Vagina (tissue), 2 donors: ENCODE results near the gene PPP2R5C. TPM values are rescaled to one million over a fixed set of nuclear protein-coding genes. Genes with fewer than 3 reads are reported as not detected.

Source experiments
- DNase-seq, 2 donors: peaks; one replicate each; pipeline ENCODE4 v3.0.0-alpha.2; 2017; ENCODE audit errors: extremely low spot score in 2 of 2
- H3K27ac ChIP-seq: fragments of 200-600 bp; sonication (generic); one replicate; pipeline ENCODE4 v1.5.1; 2019
- H3K27me3 ChIP-seq: fragments of 200-600 bp; sonication (generic); one replicate; pipeline ENCODE4 v1.5.1; 2019
- H3K36me3 ChIP-seq, 2 donors: fragments of 200-600 bp; sonication (generic); one replicate each; pipeline ENCODE4 v1.5.1; 2017 to 2019
- H3K4me1 ChIP-seq: fragments of 200-600 bp; sonication (generic); one replicate; pipeline ENCODE4 v1.5.1; 2019
- H3K4me3 ChIP-seq, 2 donors: fragments of 200-600 bp; sonication (generic); 1 replicate in 1 of 2; 2 replicates in 1 of 2; pipeline ENCODE4 v1.5.1; 2016 to 2019
- H3K9me3 ChIP-seq: fragments of 200-600 bp; sonication (generic); one replicate; pipeline ENCODE4 v1.5.1; 2019
- CTCF ChIP-seq, 3 experiments: fragments of 450-650 bp in 2 of 3; fragments of 200-600 bp in 1 of 3; sonication (generic) in 1 of 3; IDR thresholded peaks; one replicate each; pipeline ENCODE4 v1.5.1; 2017 to 2019; ENCODE audit warnings: antibody characterized with exemption in 3 of 3, mild to moderate bottlenecking in 2 of 3, moderate library complexity in 2 of 3
- POLR2A ChIP-seq, 2 donors: fragments of 450-650 bp; IDR thresholded peaks; one replicate each; pipeline ENCODE4 v1.6.1; 2017; ENCODE audit warnings: antibody characterized with exemption in 2 of 2, mild to moderate bottlenecking in 2 of 2, moderate library complexity in 2 of 2
- POLR2AphosphoS5 ChIP-seq, 2 donors: sonication (generic); formaldehyde crosslinking; IDR thresholded peaks; one replicate each; pipeline ENCODE4 v1.9.0; 2017; ENCODE audit warnings: antibody characterized with exemption in 2 of 2, mild to moderate bottlenecking in 2 of 2, low read depth in 1 of 2; ENCODE audit not compliant: insufficient read depth in 1 of 2
- intact Hi-C: fragments of 100-400 bp; cut with DNase I; formaldehyde crosslinking; loops from one replicate; pipeline ENCODE4 v1.15.1; 2023
- total RNA-seq: library from RNA; depleted of rRNA; stranded (reverse); fragments of >200 nt; gene quantifications from one replicate; pipeline ENCODE4 v1.2.3, GENCODE V29; 2016

The PPP2R5C gene
- total RNA-seq, 1 donor from 2014 or later: 88.1 TPM

DNA sequence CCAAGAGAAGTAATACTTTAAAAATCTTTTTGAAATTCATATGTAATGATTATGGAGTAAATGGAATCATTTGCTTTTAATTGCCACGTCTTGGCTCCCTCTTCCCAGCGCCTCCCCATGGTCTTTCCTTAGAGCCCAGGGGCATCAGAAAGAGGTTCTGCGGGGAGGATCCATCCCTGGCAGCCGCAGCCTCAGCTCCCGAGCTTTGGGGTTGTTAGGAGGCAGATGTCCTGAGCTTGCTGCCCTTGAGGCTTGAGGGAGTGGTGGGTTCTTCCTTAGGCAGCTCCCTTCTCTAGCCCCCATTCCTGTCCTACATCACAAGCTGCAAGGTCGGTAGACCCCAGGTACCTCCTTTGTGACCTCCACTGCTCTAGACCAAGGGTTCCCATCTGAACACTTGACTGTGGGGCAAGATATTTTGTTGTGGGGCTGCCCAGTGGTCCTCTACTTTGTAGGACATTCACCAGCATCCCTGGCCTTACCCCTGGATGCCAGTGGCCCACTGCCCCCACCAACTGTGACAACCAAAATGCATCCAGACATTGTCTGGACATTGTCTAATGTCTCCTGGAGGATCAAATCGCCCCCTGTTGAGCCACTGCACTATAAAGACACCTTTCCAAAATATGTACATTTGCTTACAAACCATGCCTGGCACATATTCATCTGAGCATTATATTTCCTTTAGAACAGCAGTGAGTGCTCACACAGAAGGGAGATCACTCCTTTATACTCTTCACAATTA is 6.3 kb downstream of the PPP2R5C start:
- peaks cover 6% of the 10 kb centered on the region for H3K4me1 ChIP-seq
- TF ChIP-seq POLR2AphosphoS5 (IDR thresholded peaks at IDR 0.05; ENCODE audit: insufficient read depth in 1 of 2, low read depth in 1 of 2): no peak
- no peak for TF ChIP-seq CTCF (IDR thresholded peaks at IDR 0.05)
- no peak for TF ChIP-seq POLR2A (IDR thresholded peaks at IDR 0.05)
- no peak for DNase-seq
- H3K4me3 ChIP-seq: no peak overlapping the region
- H3K36me3 ChIP-seq: peaks cover 0 to 7% of the 10 kb centered on the region in 2 donors
- intact Hi-C loops: no loop called here
- H3K27ac ChIP-seq: no peak overlapping the region
- no peaks in the 10 kb centered on the region for H3K27me3 ChIP-seq
- no peaks in the 10 kb centered on the region for H3K9me3 ChIP-seq

DNA sequence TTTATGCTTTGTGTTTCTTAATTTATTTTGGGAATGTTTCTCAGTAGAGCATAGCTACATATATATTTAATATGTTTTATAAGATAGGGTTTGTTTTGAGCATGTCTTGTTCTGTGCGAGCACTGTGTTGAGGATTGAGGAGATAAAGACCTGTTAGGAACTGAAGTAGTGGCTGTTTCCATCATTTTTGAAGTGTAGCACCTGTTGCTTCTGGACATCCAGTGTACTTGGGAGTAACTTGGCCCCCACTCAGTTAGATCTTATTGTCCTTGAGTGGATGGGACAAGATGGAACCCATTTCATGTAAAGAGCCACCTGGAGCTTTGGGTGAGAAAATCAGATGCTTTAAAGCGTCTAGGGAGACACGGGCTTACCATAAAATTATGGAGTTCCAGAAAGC is 8.7 kb downstream of the PPP2R5C start:
- no peak overlapping the region for H3K27ac ChIP-seq
- no peaks in the 10 kb centered on the region for H3K9me3 ChIP-seq
- DNase-seq: no peak
- H3K27me3 ChIP-seq: no peaks in the 10 kb centered on the region
- H3K4me1 ChIP-seq: no peaks in the 10 kb centered on the region
- H3K4me3 ChIP-seq: no peak overlapping the region
- intact Hi-C loops: no loop called here
- no peak for TF ChIP-seq POLR2AphosphoS5 (IDR thresholded peaks at IDR 0.05; ENCODE audit: insufficient read depth in 1 of 2, low read depth in 1 of 2)
- no peak for TF ChIP-seq POLR2A (IDR thresholded peaks at IDR 0.05)
- no peak for TF ChIP-seq CTCF (IDR thresholded peaks at IDR 0.05)
- peaks cover 0 to 7% of the 10 kb centered on the region in 2 donors for H3K36me3 ChIP-seq

DNA sequence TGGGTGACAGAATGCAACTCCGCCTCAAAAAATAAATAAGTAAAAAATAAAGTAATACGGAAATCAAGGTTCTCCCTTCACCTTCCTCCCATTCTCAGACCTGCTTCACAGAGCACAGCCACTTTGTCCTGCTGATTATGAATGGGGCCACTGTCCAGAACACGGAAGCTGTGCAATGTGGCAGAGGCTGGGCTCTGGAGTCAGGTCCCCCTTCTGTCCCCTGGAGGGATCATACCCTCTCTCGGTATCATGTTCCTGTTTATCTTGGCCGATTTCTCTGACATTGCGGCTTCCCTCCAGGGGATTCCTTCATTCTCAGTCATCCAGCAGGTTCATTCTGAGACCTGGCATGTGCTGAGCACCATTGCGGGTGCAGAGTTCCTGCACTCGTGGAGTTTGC is 11.3 kb downstream of the PPP2R5C start:
- Histone ChIP-seq H3K27ac (no peak overlapping the region), H3K9me3 (no peaks in the 10 kb centered on the region), H3K36me3 (no peaks in the 10 kb centered on the region), H3K27me3 (no peaks in the 10 kb centered on the region), H3K4me1 (no peaks in the 10 kb centered on the region), H3K4me3 (no peak overlapping the region)
- no peak for DNase-seq
- TF ChIP-seq POLR2AphosphoS5 (IDR thresholded peaks at IDR 0.05; ENCODE audit: insufficient read depth in 1 of 2, low read depth in 1 of 2) (no peak), POLR2A (IDR thresholded peaks at IDR 0.05) (no peak), CTCF (IDR thresholded peaks at IDR 0.05) (no peak)
- intact Hi-C loops: no loop called here

GRCh38 chr14:101773378-101773777 is 11.9 kb downstream of the PPP2R5C start:
- intact Hi-C loops: no loop called here
- Histone ChIP-seq H3K27me3 (no peaks in the 10 kb centered on the region), H3K4me3 (no peak overlapping the region), H3K36me3 (no peaks in the 10 kb centered on the region), H3K27ac (no peak overlapping the region), H3K4me1 (no peaks in the 10 kb centered on the region), H3K9me3 (no peaks in the 10 kb centered on the region)
- no peak for DNase-seq
- no peak for TF ChIP-seq POLR2AphosphoS5 (IDR thresholded peaks at IDR 0.05; ENCODE audit: insufficient read depth in 1 of 2, low read depth in 1 of 2)
- no peak for TF ChIP-seq CTCF (IDR thresholded peaks at IDR 0.05)
- no peak for TF ChIP-seq POLR2A (IDR thresholded peaks at IDR 0.05)

- no peak overlapping the region for H3K27ac ChIP-seq
- no peaks in the 10 kb centered on the region for H3K4me1 ChIP-seq
- H3K36me3 ChIP-seq: no peaks in the 10 kb centered on the region
- TF ChIP-seq POLR2A (IDR thresholded peaks at IDR 0.05) (no peak), CTCF (IDR thresholded peaks at IDR 0.05) (no peak), POLR2AphosphoS5 (IDR thresholded peaks at IDR 0.05; ENCODE audit: insufficient read depth in 1 of 2, low read depth in 1 of 2) (no peak)
- H3K27me3 ChIP-seq: no peaks in the 10 kb centered on the region
- no peak for DNase-seq
- no peaks in the 10 kb centered on the region for H3K9me3 ChIP-seq
- no peak overlapping the region for H3K4me3 ChIP-seq
- intact Hi-C loops: no loop called here
These were observed 12.7 kb downstream of the PPP2R5C start for GRCh38 chr14:101774006-101774795.
